Keratinocyte (primary cell): ENCODE data around the gene MED14. TPM values are rescaled to one million over a fixed set of nuclear protein-coding genes. Genes with fewer than 3 reads are reported as not detected.

Experiments
- DNase-seq: peaks from one replicate; pipeline ENCODE4 v3.0.0-alpha.2; 2011; ENCODE audit warnings: low read depth, missing footprints, low spot score
- FAIRE-seq: peaks from 2 replicates; lab custom pipeline; 2011; peaks lifted over from hg19 to GRCh38; lab: Jason Lieb, UNC
- H2AFZ ChIP-seq: 2 replicates; pipeline ENCODE4 v1.6.0; 2012; ENCODE audit warnings: low read length, control low read depth, inconsistent platforms; ENCODE audit not compliant: control insufficient read depth
- H3K27ac ChIP-seq: 2 replicates; pipeline ENCODE4 v1.5.1; 2011; ENCODE audit warnings: low read length; ENCODE audit not compliant: control insufficient read depth, insufficient read depth
- H3K27me3 ChIP-seq: 3 replicates; pipeline ENCODE4 v1.6.0; 2011; ENCODE audit warnings: low read length; ENCODE audit not compliant: control insufficient read depth, insufficient read depth; ENCODE audit errors: extremely low read depth
- H3K36me3 ChIP-seq, 2 experiments: 2 replicates in 1 of 2; 3 replicates in 1 of 2; pipeline ENCODE4 v1.5.1; 2011; ENCODE audit warnings: low read length in 2 of 2, mild to moderate bottlenecking in 1 of 2; ENCODE audit not compliant: control insufficient read depth in 2 of 2, insufficient read depth in 2 of 2; ENCODE audit errors: extremely low read depth in 1 of 2
- H3K4me1 ChIP-seq: 3 replicates; pipeline ENCODE4 v1.5.1; 2011; ENCODE audit warnings: low read length; ENCODE audit not compliant: control insufficient read depth, insufficient read depth; ENCODE audit errors: extremely low read depth
- H3K4me2 ChIP-seq: 3 replicates; pipeline ENCODE4 v1.6.0; 2011; ENCODE audit warnings: low read depth, low read length; ENCODE audit not compliant: control insufficient read depth, insufficient read depth; ENCODE audit errors: extremely low read depth
- H3K4me3 ChIP-seq, 3 experiments: fragments of 200-600 bp in 1 of 3; sonication (generic) in 1 of 3; 2 replicates in 2 of 3; 3 replicates in 1 of 3; pipeline ENCODE4 v1.5.1; 2011 to 2016; ENCODE audit warnings: low read length in 3 of 3, mild to moderate bottlenecking in 3 of 3, control low read depth in 2 of 3, inconsistent platforms in 1 of 3, low read depth in 1 of 3, mixed read lengths in 1 of 3, mixed run types in 1 of 3, moderate library complexity in 1 of 3; ENCODE audit not compliant: control insufficient read depth in 2 of 3, insufficient read depth in 2 of 3; ENCODE audit errors: extremely low read depth in 1 of 3
- H3K79me2 ChIP-seq: 2 replicates; pipeline ENCODE4 v1.6.0; 2012; ENCODE audit warnings: low read length; ENCODE audit not compliant: control insufficient read depth, insufficient read depth
- H3K9ac ChIP-seq: 3 replicates; pipeline ENCODE4 v1.6.0; 2011; ENCODE audit warnings: low read length; ENCODE audit not compliant: control insufficient read depth, insufficient read depth; ENCODE audit errors: extremely low read depth
- H3K9me1 ChIP-seq: 3 replicates; pipeline ENCODE4 v1.6.0; 2011; ENCODE audit warnings: low read length; ENCODE audit not compliant: control insufficient read depth, insufficient read depth; ENCODE audit errors: extremely low read depth
- H3K9me3 ChIP-seq: 2 replicates; pipeline ENCODE4 v1.5.1; 2012; ENCODE audit warnings: low read depth, low read length; ENCODE audit not compliant: control insufficient read depth
- H4K20me1 ChIP-seq: 3 replicates; pipeline ENCODE4 v1.6.0; 2011; ENCODE audit warnings: low read length; ENCODE audit not compliant: control insufficient read depth, insufficient read depth; ENCODE audit errors: extremely low read depth
- EZH2 ChIP-seq: IDR thresholded peaks from one replicate; pipeline ENCODE4 v1.6.1; 2012; ENCODE audit warnings: inconsistent platforms, mild to moderate bottlenecking, low read length, moderate library complexity
- dilution Hi-C: fragments of 300-500 bp; cut with MboI; formaldehyde crosslinking; loops from one replicate; pipeline ENCODE4 v1.7.0; 2020; ENCODE audit warnings: low sequenced_read_pairs; ENCODE audit not compliant: extremely low pct_ligation_motif_present
- polyA plus RNA-seq, 5 experiments: library from polyadenylated mRNA; depleted of rRNA in 3 of 5; stranded (reverse) in 3 of 5; stranded (forward) in 1 of 5; unstranded in 1 of 5; fragments of >200 nt; gene quantifications; 1 replicate in 1 of 5; 2 replicates in 3 of 5; 3 replicates in 1 of 5; pipeline versions ENCODE4 v1.2.1 to v1.2.3, GENCODE V29; 2011 to 2012; ENCODE audit warnings: missing spikeins in 2 of 5, low read depth in 1 of 5, low replicate concordance in 1 of 5
- TF ChIP-seq, protein P1 (sequence below), 3 experiments: IDR thresholded peaks in 1 of 3; conservative IDR thresholded peaks in 1 of 3; optimal IDR thresholded peaks in 1 of 3; 2 replicates in 2 of 3; 3 replicates in 1 of 3; pipeline versions ENCODE3 to v1.5.1; 2011; ENCODE audit warnings: low read length in 3 of 3, mild to moderate bottlenecking in 3 of 3, moderate library complexity in 2 of 3, control low read depth in 1 of 3, inconsistent platforms in 1 of 3; ENCODE audit not compliant: insufficient read depth in 2 of 3; ENCODE audit errors: extremely low read depth in 1 of 3

The MED14 gene
- polyA plus RNA-seq, 1 donor (not counting 4 experiments of a cell fraction or from before 2014, with no cell fraction given), result 25.9 TPM

DNA sequence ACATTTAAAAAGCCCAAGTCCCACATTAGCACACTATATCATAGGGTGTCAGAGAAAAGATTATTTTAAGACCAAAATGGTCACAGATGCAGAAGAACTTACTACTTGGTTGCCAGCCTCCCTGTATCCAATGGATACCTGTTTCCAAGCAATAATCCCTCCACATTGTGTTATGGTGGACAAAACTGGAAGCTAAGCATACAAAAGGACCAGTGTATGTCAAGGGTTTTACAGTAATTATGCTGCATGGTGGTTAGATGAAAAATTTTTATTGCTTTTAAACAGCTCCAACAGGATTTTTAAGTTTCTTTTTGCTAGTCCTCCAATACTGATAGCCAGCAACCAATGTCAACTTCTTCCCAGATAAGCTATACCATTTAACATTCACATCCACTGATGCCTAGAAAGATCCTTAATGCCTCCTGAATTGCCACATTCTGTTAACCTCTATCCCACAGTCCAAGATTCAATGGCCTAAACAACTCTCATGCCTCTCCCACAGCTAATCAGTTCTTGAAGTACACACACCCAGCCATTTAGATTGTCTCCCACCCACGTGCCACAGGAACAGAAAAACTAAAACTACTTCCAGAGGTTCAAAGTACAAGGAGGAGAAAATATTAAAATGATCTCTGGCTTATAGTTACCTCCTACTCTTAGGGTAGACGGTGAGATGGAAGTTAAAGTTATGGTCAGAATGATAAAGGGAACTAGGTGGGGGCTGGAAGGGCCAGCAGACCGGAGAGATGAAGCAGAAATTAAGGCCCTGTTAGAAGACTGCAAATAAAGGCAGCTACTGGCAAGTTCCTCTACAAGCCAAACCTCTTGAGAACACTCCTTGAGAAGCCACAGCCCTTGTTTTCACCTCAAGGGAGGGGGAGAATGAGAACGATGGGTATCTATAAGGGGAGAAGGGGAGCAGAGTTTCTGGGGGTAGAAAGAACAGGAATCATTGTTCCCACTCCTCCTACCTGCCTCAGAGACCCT is 5.5 kb downstream of the MED14 start:
- peaks cover 9% of the 10 kb centered on the region for H3K4me1 ChIP-seq
- no peak for DNase-seq
- TF ChIP-seq, protein P1, sequence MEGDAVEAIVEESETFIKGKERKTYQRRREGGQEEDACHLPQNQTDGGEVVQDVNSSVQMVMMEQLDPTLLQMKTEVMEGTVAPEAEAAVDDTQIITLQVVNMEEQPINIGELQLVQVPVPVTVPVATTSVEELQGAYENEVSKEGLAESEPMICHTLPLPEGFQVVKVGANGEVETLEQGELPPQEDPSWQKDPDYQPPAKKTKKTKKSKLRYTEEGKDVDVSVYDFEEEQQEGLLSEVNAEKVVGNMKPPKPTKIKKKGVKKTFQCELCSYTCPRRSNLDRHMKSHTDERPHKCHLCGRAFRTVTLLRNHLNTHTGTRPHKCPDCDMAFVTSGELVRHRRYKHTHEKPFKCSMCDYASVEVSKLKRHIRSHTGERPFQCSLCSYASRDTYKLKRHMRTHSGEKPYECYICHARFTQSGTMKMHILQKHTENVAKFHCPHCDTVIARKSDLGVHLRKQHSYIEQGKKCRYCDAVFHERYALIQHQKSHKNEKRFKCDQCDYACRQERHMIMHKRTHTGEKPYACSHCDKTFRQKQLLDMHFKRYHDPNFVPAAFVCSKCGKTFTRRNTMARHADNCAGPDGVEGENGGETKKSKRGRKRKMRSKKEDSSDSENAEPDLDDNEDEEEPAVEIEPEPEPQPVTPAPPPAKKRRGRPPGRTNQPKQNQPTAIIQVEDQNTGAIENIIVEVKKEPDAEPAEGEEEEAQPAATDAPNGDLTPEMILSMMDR (optimal IDR thresholded peaks at IDR 0.05 in 1 of 3, IDR thresholded peaks at IDR 0.05 in 1 of 3, conservative IDR thresholded peaks at IDR 0.05 in 1 of 3; ENCODE audit: extremely low read depth in 1 of 3, insufficient read depth in 2 of 3, low read length in 3 of 3), result no peak
- TF ChIP-seq EZH2, result no peak
- no peak overlapping the region for H2AFZ ChIP-seq
- peaks cover 0 to 2% of the 10 kb centered on the region in 2 experiments for H3K36me3 ChIP-seq
- H3K79me2 ChIP-seq, result peaks cover 52% of the 10 kb centered on the region
- dilution Hi-C loops, result no loop called here
- H3K4me2 ChIP-seq, result no peak overlapping the region
- H3K27ac ChIP-seq, result no peak overlapping the region
- H3K27me3 ChIP-seq, result no peaks in the 10 kb centered on the region
- H4K20me1 ChIP-seq, result peaks cover 3% of the 10 kb centered on the region
- H3K9me3 ChIP-seq, result no peaks in the 10 kb centered on the region
- no peak overlapping the region for H3K9ac ChIP-seq
- no peak for FAIRE-seq
- no peak overlapping the region for H3K4me3 ChIP-seq
- H3K9me1 ChIP-seq, result no peaks in the 10 kb centered on the region

- Histone ChIP-seq H4K20me1 (peaks cover 3% of the 10 kb centered on the region), H3K9me1 (no peaks in the 10 kb centered on the region), H3K27me3 (no peaks in the 10 kb centered on the region), H3K79me2 (peaks cover 34% of the 10 kb centered on the region), H3K9me3 (no peaks in the 10 kb centered on the region), H2AFZ (no peak overlapping the region), H3K4me2 (no peak overlapping the region), H3K4me1 (no peaks in the 10 kb centered on the region), H3K4me3 (no peak overlapping the region), H3K36me3 (peaks cover 0 to 2% of the 10 kb centered on the region in 2 experiments), H3K27ac (no peak overlapping the region), H3K9ac (no peak overlapping the region)
- DNase-seq (no peak), FAIRE-seq (no peak)
- no peak for TF ChIP-seq EZH2
- TF ChIP-seq, protein P1 (optimal IDR thresholded peaks at IDR 0.05 in 1 of 3, IDR thresholded peaks at IDR 0.05 in 1 of 3, conservative IDR thresholded peaks at IDR 0.05 in 1 of 3; ENCODE audit: extremely low read depth in 1 of 3, insufficient read depth in 2 of 3, low read length in 3 of 3), result no peak
- dilution Hi-C loops, result no loop called here
These were observed 7.6 kb downstream of the MED14 start for GRCh38 chrX:40727581-40728252.
